ENCODE measurements around the gene SKIDA1.
A peak's percentile ranks its signal among the peaks of the same experiment; 100 is the strongest.

The SKIDA1 gene

DNA sequence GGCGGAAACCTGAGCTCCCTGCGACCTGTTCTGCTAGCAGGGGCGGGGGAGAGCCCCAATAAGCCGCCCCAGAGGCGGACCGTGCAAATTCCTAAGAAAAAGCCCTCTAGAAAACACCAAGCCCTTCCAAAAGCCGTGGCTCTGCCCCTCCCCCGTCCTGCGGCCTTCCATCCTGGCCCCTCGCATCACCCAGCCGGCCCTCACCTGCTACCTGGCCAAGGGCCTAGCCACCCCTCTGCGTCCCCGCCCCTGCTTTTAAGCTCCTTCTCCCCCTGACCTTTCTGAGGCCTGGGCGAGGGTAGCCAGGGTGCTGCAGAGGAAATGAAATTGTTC, 24.9 kb downstream of the SKIDA1 start:
- DNase-seq = no peak

- DNase-seq = no peak
Measured at GRCh38 chr10:21499701-21500577, 25.5 kb downstream of the SKIDA1 start.

DNA sequence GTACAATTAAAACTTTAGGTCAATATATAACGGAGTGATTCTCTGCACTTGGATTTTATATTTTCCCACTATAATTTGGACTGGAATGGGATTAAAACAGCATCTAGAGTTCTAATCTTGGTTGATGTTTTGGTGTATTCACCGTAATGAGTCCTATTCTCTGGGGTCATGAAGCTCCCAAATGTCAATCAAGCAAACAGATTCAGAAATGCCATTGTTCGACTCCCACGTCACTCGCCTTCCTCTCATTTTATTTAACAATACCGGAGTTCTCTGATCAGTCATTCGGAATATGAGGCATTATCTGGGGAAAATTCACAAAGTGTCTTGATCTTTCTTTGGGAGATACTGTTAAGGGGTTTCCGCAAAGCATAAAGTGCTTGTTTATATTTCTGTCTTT, 26.5 kb downstream of the SKIDA1 start:
- DNase-seq = no peak

- no peak for DNase-seq
Measured at GRCh38 chr10:21498377-21498776, 27.1 kb downstream of the SKIDA1 start.

- peak; percentile 87 for DNase-seq
Measured at GRCh38 chr10:21497177-21497807, 28.2 kb downstream of the SKIDA1 start.

- peak; percentile 59 for DNase-seq
Measured at GRCh38 chr10:21496343-21497176, 28.9 kb downstream of the SKIDA1 start.

DNA sequence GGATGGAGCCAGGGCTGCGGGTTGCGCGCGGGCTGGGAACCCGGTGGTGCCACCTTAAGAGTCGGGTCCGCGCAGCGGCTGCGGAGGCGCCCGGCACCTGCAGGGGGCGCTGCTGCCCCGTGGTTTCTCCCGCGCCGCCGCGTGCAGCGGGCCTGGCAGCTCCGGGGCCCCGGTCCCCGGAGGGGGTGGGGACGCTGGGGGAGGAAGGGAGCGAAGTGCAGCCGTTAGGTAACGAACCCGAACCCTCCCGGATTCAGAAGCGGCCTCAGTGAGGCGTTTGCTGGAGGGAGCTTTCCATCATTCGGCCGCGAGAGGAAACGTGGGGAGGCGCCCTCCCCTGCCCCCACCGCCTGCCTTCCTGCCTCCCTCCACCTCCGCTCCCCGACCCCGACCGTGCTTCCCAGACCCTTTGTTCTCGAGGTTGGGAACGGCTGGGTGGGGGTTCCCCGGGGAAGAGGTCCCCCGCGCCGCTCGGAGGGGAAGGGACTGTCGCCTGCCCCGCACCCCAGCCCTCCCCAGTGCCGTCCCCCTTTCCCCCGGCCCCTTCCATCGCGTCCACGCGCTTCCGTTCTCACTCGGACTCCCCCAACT, 29.6 kb downstream of the SKIDA1 start:
- peak; percentile 87 for DNase-seq

DNA sequence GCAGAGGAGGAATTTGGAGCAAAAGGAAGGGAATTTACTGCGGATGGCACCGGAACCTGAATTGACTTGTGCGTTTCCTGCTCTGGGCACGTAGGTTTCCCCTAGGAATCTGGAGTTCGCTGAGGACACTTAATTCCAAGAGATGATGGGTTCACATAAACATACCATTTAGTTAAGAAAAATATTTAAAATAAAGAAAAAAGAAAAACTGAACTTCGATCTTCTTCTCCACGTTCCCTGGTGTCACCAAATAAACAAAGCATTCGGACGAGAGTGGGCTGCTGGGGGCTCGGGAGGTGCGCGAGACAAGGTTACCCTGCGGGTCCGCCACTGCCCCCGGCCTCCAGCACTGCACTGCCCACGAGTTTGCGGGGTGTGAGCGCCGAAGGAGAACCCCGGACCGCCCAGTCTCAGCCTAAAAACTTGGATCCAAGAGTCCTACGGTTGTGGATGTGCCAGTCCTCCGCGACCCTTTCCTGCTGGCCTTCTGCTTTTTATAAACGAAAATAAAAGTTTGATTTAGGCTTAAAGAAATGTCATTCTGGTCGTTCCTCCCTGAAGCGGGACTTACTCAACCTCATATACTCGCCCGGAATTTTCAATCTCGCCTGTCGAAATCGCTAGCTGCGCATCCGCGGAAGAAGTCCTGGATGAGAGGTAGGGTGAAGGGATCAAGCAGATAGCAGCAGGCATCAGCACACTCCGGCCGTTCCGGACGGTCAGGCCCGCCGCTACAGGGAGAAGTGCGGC, 30.3 kb downstream of the SKIDA1 start:
- DNase-seq = peak; percentile 41

DNA sequence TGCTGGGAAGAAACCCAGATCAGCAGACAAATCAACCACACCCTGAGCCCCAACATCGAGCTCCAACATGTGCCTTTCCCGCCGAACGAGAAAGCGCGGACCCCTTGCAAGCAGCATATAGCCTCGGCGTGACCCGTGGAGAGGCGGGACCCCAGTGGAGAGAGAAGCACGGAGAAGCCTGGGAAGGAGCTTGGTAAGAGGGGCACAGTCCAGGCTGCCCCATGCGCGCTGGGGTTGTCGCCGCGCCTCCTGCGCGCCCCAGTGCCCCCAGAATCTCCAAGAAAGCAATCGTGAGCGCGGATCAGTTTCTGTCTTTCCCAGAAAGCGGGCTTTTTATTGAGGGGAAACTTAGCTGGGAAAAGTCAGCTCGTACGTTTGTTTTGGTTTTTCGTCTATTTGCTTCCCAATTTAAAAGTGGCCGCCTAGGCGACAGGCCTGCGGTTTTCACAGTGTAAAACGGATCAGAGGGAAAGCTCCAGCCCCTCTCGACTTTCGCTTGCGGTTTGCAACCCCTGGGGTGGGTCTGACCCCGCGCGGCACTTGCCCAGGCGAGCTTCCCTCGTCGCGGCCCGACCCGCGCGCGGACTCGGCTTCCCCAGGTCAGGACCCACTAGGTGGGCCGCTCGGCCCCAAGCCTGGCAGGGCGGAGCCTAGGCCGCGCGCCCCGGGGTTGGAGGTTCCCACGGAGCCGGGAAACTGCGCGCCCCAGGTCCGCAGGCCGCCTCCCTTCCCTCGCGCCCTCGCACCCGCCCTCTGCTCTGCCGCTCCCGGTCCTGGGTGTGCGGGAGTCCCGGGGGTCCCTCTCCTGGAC, 31.1 kb downstream of the SKIDA1 start:
- DNase-seq = no peak

DNA sequence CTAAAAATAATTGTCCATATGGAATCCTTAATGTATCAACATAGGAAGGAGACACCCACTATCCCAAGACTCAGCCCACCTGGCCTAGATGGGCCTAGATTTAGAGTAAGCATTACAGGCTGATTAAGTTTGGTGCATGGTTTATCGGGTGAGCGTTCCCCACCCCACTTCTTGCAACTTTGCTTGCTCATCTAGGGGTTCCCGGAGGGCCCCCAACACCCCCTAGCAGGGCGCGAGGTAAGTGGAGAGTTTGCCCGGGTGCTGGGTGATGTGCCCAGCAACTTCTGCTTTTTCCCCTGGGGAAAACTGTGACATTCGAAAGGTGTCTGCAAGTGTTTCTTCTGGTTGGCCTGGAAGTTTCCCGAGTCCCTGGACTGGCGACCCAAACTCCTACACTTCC, 31.7 kb downstream of the SKIDA1 start:
- DNase-seq = no peak

GRCh38 chr10:21492421-21492820, 33.1 kb downstream of the SKIDA1 start:
- no peak for DNase-seq

DNA sequence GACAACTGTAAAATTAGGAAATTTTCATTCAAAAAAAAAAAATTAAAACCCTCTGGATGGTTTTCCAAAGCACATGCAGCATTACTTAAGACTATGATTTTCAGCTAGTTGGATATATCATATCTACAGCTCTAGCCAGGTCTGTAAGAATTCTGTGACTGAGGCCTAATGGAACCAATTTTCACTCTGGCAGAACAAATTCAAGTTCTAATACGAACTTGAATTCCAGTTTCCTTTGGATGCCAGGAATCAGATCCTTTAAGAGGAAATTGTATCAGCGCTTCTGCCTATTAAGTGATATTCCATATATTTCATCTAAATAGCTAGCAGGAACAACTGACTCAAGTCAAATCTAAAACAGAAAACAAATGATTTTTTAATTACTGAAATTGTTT, 34.8 kb downstream of the SKIDA1 start:
- no peak for DNase-seq

DNA sequence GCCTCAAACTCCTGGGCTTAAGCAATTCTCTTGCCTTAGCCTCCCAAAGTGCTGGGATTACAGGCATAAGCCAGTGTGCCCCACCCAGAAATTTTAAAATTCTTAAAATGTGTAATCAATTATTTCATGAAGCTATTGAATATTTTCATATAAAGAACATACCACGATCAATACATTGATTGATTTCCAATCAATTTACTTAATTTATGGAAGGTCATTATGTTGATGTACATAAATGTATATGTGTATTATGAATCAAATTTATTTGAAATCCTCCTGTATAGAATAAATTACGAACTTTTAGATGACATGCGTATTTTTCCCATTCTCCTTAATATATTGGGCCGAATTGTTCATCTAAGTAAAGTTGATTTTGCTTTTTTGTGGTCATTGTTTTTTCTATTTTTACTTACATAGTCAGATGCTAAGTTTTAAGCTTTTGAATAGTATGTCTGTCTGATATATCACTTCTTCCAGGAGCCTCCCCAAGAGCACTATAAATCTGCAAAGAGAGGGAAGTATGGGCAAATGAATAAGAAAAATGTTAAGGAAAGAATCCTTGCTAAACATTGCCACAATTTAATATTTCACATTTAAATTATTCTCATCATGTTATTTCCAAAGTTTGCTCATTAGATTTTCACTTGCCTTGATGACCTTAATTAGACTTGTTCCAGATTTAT, 35.3 kb downstream of the SKIDA1 start:
- no peak for DNase-seq

- no peak for DNase-seq
Measured at GRCh38 chr10:21488957-21489446, 36.5 kb downstream of the SKIDA1 start.

DNA sequence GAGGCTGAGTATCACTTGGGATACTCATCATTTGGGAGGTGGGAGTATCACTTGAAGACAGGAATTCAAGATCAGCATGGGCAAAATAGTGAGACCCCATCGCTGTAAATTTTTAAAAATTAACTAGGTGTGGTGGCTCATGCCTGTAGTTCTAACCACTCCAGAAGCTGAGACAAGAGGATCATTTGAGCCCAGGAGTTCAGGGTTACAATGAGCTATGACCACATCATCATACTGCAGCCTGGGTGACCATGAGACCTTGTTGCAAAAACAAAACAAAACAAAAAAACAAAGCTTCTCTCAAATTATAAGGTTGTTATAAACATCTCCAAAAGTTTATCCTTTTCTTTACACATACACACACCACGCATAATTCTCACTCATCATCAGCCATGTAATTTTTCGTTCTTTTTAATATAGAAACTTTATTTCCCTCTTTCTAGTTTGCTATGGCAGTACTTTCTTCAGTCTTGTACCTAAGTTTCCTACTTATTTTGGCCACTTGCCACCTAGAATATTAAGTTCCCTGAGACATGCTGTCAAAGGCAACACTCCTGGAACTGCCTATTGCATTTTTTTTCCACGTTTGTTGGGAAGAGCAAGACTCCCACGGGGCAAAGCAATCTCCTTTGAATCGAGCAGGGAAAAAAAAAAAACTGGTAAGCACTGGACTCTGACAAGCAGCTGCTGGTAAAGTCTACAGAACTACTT, 37.1 kb downstream of the SKIDA1 start:
- no peak for DNase-seq

GRCh38 chr10:21487416-21488180, 37.9 kb downstream of the SKIDA1 start:
- DNase-seq = no peak

GRCh38 chr10:21482821-21483220, 42.7 kb downstream of the SKIDA1 start:
- DNase-seq = no peak

DNA sequence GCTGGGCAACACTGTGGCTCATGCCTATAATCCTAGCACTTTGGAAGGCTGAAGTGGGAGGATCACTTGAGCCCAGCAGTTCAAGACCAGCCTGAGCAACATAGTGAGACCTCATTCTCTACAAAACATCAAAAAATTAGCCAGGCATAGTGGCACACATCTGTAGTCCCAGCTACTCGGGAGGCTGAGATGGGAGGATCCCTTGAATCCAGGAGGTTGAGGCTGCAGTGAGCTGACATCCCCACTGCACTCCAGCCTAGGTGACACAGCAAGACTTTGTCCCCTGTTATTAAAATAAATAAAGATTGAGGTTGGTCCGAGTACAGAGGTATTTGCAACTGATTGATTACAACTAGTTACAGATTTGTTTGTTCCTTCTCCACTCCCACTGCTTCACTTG, 44.1 kb downstream of the SKIDA1 start:
- DNase-seq = no peak

All from fibroblast of skin of scalp (primary cell).